DMS153 (cell line): ENCODE measurements around the gene TMC2.
A peak's percentile ranks its signal among the peaks of the same experiment; 100 is the strongest.
"Not testable (repeated sequence)": the region's sequence is repeated elsewhere in the genome, so short reads cannot be mapped to it uniquely, and the experiment has no call there.

Experiments used
- DNase-seq: peaks from one replicate; lab custom pipeline; 2025; lab: John Stamatoyannopoulos, UW

TMC2 gene

GRCh38 chr20:2536560-2536986 is at the start of gene TMC2:
TMC2 (plus strand) TSS chr20:2536573; CDS start chr20:2536622, 49 bp downstream.
- no peak for DNase-seq

GRCh38 chr20:2502808-2503384 is 33.5 kb upstream of the TMC2 start:
- DNase-seq = not testable (repeated sequence)

- DNase-seq = not testable (repeated sequence)
Measured at GRCh38 chr20:2504803-2505202, 31.6 kb upstream of the TMC2 start.

GRCh38 chr20:2506426-2506825 is 29.9 kb upstream of the TMC2 start:
- not testable (repeated sequence) for DNase-seq

GRCh38 chr20:2507464-2507863 is 28.9 kb upstream of the TMC2 start:
- no peak for DNase-seq

DNA sequence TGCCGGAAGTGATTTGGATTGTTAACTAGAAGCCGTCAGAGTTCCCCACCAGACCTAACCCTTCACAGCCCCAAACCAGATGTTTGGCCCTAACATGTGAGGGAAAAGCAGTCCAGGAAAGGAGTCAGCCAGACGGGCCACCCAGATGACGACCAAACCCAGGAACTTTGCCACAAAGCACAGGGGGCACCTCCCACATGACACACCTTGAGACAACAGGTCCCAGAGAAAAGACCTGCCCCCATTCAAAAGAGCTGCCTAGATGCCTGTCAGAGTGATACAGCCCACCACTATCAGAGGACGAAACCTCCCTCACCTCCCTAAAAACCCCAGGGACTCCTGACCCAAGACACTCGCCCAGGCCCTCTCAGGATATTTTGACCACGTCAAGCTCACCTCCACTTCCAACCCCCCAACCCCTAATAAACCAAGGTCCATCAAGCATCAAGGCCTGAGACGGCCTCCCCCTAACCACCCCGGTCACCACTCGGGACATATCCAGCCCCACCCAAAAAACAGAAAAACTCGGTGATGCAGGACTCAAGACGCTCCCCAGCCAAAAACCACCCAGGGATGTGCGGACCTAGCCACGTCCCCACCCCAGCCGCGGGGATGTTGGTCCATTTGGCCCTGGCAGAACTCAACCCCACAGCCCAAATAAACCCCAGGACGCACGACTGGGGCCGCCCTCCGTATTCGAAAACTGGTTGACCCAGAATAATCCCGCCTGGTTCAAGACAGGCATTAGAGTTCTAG is 28.3 kb upstream of the TMC2 start:
- no peak for DNase-seq

DNA sequence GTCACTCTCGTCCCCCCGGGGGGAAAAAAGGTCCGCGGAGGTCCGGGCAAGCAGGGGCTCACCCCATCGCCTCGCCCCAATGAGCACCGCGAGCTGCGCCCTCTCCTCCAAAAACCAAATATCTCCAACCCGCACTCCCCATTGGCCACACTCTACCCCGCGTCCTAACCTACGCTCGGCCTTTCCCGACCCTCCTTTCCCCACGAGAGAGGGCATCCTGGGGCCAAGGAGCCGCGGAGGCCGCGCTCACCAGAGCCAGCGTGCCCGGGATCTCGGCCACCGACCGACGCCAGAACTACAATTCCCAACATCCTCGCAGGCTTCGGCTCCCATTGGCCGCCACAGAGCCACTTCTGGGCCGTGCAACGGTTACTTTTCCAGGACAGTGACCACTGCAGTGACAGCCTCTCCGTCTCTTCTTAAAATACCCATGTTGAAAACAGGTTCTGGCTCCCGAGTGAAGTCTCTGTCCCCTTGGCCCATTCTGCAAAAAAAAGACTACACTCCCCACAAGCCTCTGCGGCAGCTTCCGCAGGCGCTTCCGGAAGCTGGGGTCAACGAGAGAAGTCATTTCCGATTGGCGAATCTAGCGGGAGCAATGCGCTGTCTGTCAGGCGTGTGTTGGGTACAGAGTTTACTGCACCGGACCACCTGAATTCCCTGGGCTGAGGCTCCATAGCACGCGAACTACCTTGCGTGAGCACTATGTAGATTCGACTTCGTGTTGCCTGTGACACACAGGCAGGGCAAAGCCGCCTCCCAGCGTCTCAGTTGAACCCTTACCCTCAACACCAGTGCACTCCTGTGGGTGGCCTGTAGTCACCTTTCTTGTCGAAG is 27.5 kb upstream of the TMC2 start, which contains the start of gene ZNF343:
TSS of gene ZNF343 (minus strand) at position 285 of the 837 bp plus-strand sequence. CDS start 15,020 bp downstream, outside the sequence.
- DNase-seq = peak; percentile 45

DNA sequence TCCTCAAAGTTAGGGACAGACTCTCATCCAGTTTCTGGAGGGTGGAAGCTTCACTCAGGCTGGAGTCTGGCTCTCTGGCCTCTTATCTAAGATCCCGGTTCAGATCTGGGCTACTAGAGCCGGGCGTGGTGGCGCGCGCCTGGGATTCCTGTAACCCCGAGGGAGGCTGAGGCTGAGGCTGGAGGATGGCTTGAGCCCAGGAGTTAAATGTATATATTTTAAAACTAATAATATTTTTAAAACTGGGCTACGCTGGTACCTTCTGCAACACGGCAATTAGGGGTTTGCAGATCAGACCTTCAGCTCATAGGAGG is 26.9 kb upstream of the TMC2 start:
- no peak for DNase-seq

DNA sequence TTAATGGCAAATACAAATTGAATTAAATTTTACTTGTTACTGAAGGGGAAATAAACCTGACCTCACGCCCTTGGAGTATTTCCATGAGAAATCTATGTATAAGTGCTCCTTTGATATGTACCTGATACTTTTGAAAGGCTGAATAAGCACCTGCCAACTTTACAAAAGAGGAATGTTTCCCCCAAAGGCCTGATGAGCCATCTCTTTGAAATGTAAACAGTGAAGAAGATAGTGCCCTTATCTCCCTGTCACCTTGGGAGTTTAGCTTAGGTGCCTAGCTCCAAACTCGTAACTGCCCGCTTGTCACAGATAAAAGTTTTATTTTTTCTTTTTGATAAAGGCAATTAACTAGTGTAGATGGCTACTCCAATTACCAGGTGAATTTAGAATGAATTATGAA is 26.6 kb upstream of the TMC2 start:
- no peak for DNase-seq

- DNase-seq = no peak
Measured at GRCh38 chr20:2515203-2515602, 21.2 kb upstream of the TMC2 start.

DNA sequence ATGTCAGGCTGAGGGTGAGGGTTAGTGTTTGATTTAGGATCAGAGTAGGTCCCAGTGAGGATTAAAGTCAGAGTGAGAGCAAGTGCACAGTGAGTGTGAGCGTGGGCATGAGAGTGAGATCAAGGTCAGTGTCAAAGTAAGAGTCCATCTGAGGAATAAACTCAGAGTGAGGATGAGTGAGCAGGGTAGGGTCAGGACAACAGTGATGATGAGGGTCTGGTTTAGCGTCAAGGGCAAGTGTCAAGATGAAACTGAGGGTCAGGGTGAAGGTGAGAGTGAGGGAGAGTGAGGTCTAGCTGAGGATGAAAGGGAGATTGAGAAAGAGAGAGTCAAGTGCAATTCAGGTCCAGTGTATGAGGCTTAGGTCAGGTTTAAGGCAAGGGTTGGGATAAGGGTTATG is 20.0 kb upstream of the TMC2 start:
- no peak for DNase-seq

DNA sequence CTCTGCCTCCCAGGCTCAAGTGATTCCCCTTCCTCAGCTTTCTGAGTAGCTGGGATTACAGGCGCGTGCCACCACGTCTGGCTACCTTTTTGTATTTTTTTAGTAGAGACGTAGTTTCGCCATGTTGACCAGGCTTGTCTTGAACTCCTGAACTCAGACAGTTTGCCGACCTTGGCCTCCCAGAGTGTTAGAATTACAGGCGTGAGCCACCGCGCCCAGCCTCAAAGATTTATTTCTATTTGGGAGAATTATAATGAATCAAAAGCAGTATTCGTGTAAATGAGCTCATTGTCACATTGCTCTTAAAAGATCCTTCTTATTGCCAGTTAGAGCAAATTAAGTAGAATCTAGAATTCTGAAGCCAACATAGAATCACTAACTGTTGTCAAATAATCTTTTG is 18.3 kb upstream of the TMC2 start:
- no peak for DNase-seq

GRCh38 chr20:2518558-2518957 is 17.8 kb upstream of the TMC2 start:
- DNase-seq = no peak

DNA sequence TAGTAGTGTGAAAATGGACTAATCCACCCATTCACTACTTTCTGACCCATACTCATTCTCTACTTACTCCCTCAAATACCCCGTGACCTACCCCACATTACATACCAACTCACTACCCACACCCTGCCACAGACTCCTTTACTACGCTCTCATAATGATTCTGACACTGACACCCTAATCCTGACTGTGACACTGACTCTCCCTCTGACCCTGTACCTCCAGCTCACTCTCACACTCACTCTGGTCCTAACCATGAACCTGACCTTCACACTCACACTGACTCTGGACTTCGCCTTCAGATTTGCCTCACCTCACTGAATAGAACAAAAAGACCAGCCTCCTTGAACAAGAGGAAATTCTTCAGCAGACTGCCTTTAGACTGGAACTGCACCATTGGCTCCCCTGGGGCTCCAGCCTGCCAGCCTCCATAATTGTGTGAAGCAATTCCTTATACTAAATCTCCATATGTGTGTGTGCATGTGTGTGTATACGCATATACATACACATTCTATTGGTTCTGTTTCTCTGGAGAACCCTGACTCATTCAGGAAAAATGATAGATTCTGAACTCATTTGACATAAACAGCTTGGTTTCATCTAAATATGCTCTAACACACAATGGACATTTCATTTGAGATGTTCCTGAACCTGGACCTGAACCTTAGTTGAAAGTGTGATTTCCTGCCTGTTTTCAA is 17.1 kb upstream of the TMC2 start:
- no peak for DNase-seq

GRCh38 chr20:2520617-2521016 is 15.8 kb upstream of the TMC2 start:
- no peak for DNase-seq

- DNase-seq = no peak
Measured at GRCh38 chr20:2521369-2522305, 14.7 kb upstream of the TMC2 start.

DNA sequence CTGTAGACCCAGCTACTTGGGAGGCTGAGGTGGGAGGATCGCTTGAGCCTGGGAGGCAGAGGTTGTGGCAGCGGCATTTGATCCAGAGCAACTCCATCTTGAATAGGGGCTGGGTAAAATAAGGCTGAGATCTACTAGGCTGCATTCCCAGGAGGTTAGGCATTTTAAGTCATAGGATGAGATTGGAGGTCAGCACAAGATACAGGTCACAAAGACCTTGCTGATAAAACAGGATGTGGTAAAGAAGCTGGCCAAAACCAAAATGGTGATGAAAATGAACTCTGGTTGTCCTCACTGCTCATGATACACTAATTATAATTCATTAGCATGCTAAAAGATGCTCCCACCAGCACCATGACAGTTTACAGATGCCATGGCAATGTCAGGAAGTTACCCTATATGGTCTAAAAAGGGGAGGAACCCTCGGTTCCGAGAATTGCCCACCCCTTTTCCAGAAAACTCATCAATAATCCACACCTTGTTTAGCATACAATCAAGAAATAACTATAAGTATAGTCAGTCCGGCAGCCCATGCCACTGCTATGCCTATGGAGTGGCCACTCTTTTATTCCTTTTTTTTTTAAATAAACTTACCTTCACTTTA is 13.4 kb upstream of the TMC2 start:
- DNase-seq = not testable (repeated sequence)

- peak; percentile 48 for DNase-seq
Measured at GRCh38 chr20:2523919-2524708, 12.3 kb upstream of the TMC2 start.

DNA sequence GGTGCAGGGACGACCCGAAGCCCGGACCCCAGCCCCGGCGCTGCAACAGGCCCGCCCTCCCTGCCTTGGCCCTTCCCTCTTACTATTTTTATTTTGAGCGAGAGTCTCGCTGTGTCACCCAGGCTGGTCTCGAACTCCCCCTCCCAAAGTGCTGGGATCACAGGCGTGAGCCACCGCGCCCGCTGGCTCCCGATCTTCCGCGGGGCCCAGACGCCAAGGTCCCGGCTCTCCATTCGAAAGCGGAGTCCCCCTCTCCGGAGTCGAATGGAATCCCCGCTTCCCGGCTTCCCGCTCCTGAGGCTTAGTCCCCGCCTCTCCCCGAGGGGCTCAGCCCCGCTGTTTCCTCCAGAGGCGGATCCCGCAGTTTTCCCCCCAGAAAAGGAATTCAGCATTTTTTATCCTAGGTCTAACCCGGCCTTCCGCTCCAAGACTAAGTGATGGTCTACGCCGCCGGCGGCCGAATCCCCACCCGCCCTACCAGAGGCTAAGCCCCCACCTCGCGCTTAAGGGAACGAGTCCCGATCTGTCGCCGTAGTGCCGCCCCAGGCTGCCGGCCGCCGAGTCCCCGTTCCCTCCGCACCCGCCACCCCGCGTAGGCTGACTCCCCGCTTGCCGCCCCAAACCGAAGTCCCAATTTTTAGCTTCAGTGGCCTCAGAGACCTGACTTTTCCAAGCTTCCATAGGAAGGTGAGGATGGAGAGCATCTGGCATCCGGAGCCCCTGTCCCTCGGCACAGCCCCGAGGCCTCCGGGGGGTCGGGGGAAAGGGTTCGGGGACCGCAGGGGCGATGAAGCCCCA is 11.5 kb upstream of the TMC2 start:
- no peak for DNase-seq
